NB4 (cell line): ENCODE data around the gene ADAM23.
A peak's percentile ranks its signal among the peaks of the same experiment; 100 is the strongest.
"Not testable (repeated sequence)": the region's sequence is repeated elsewhere in the genome, so short reads cannot be mapped to it uniquely, and the experiment has no call there.

Experiments used
- DNase-seq: peaks from one replicate; pipeline ENCODE4 v3.0.0; 2010; ENCODE audit warnings: low read depth
- H3K4me3 ChIP-seq: one replicate; pipeline ENCODE4 v1.5.1; 2011; ENCODE audit warnings: mild to moderate bottlenecking, low read depth, low read length, moderate library complexity
- CTCF ChIP-seq: IDR thresholded peaks from one replicate; pipeline ENCODE4 v1.5.1; 2012; ENCODE audit warnings: low read depth, low read length
- MAX ChIP-seq: IDR thresholded peaks from 2 replicates; pipeline ENCODE4 v1.6.1; 2011; ENCODE audit warnings: low read depth, low read length
- MYC ChIP-seq: IDR thresholded peaks from 2 replicates; pipeline ENCODE4 v1.6.1; 2011; ENCODE audit warnings: low read depth, low read length
- POLR2A ChIP-seq: IDR thresholded peaks from 2 replicates; pipeline ENCODE4 v1.6.1; 2011; ENCODE audit warnings: mild to moderate bottlenecking; ENCODE audit not compliant: insufficient read length; ENCODE audit errors: extremely low read depth

ADAM23 gene

GRCh38 chr2:206442833-206443734 is at the start of gene ADAM23:
Gene ADAM23, plus strand, starts transcription at chr2:206443532. Its CDS starts 335 bp downstream, at chr2:206443867.
- TF ChIP-seq MAX: no peak
- TF ChIP-seq CTCF: no peak
- no peak for TF ChIP-seq POLR2A
- TF ChIP-seq MYC: no peak
- H3K4me3 ChIP-seq: no peak within 1 kb of the TSS
- peak; percentile 11 for DNase-seq

- no peak for DNase-seq
- no peak overlapping the region for H3K4me3 ChIP-seq
- TF ChIP-seq POLR2A (no peak), MYC (no peak), CTCF (no peak), MAX (no peak)
These were observed 47.1 kb upstream of the ADAM23 start for GRCh38 chr2:206396211-206396610.

GRCh38 chr2:206402956-206403569 is 40.3 kb upstream of the ADAM23 start:
- not testable (repeated sequence) for H3K4me3 ChIP-seq, DNase-seq

- TF ChIP-seq MAX (no peak), POLR2A (no peak), CTCF (no peak), MYC (no peak)
- no peak for DNase-seq
- H3K4me3 ChIP-seq: no peak overlapping the region
These were observed 34.7 kb upstream of the ADAM23 start for GRCh38 chr2:206408323-206409320.

GRCh38 chr2:206410714-206411113 is 32.6 kb upstream of the ADAM23 start:
- H3K4me3 ChIP-seq: no peak overlapping the region
- DNase-seq: no peak
- no peak for TF ChIP-seq MAX
- TF ChIP-seq MYC: no peak
- no peak for TF ChIP-seq POLR2A
- TF ChIP-seq CTCF: no peak
